GM18519 (cell line): ENCODE measurements around the gene DSE.

Source experiments
- ATAC-seq: cut with Tn5 transposase; IDR thresholded peaks from one replicate; pipeline ENCODE4 v1.9.1; 2021; ENCODE audit warnings: mild to moderate bottlenecking, moderate library complexity; ENCODE audit not compliant: unreplicated experiment, low FRiP score

DSE gene

GRCh38 chr6:116406678-116407345 lies 36.1 kb downstream of the DSE start:
- no peak for ATAC-seq

DNA sequence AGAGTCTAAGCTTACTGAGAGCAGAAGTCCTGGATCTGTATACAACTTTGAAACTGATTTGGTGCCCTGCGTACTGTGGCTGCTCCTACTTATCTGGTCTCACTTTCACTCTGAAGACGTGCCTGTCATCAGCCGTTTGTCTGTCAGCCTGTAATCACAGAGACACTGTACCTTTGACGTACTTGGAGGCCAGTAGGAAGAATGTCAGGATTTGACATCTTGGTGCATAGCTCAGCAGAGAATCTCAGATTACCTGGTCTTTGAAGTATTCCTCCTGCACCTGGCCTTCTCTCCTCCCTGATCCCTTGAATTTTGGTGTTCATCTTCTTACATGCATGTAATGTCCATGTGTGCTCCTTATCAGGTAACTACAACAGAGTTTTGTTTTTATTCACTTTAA lies 37.7 kb downstream of the DSE start:
- ATAC-seq, result no peak

DNA sequence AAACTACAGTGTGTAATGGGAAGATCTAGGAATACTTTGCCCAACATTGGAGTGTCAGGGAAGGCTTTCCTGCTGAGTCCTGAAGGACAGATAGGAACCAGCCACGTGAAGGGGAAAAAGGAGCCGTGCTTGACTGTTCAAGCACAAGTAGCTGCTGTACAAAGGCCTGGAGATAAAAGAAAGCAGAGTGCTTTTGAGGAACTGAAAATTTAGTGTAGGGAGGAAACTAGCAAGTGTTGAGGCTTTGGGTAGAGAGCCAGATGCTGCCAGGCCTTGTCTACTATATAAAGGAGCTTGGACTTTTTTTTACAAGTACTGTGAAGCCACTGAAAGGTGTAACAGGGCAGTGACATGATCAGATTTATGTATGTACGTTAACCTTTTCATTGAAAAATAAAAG lies 39.0 kb downstream of the DSE start:
- peak; percentile 83 for ATAC-seq

DNA sequence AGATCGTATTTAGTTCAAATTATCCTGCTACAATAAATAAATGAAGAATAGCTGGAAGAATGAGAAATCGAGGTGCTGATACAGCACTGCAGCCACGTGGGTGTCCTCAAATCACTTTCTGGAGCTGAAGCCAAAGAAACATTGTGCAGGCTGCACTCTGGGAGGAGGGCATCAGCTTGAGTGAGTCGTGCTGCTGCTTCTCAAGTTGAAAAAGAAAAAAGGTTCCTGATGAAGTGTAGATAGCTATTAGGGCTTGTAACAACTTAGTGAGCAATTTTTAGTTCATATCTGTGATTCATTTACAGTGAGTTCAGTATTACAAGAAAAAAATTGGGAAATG lies 40.5 kb downstream of the DSE start:
- no peak for ATAC-seq

DNA sequence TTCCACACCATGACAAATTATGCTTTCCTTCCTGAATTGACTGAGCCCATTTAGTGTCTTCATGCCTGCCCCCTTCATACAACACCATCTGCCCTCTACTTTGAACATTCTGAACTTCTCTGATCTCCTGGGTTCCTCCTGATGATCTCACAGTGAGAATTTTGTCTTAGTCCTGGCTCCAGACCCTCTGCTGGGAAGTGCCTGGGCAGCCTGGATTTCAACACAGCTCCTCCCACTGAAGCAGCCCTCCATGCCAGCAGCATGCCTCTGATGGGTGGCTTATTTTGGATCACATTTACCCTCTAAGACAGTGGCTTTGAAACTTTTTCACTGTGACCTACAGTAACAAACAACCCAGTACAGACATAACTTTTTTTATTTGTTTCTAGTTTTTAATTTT lies 41.5 kb downstream of the DSE start:
- no peak for ATAC-seq

- no peak for ATAC-seq
These were observed 42.6 kb downstream of the DSE start for GRCh38 chr6:116413357-116413756.

GRCh38 chr6:116417661-116418060 lies 46.9 kb downstream of the DSE start:
- ATAC-seq, result no peak

- ATAC-seq, result no peak
These were observed 48.5 kb downstream of the DSE start for GRCh38 chr6:116419069-116419786.

DNA sequence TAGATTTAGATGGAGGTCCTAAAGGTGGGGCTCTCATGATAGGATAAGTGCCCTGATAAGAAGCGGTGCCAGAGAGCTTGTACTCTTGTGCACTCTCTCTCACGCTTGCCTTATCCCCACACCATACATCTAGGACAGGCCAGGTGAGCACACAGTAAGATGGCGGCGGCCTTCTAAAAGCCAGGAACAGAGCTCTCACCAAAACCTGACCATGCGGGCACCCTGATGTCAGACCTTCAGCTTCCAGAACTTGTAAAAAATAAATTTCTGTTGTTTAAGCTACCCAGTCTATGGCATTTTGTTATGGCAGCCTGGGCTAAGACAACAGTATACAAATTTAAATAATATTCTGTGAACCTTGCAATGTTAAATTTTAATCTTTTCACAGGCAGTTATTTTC lies 49.6 kb downstream of the DSE start:
- no peak for ATAC-seq

GRCh38 chr6:116422238-116422637 lies 51.5 kb downstream of the DSE start:
- ATAC-seq, result no peak

DNA sequence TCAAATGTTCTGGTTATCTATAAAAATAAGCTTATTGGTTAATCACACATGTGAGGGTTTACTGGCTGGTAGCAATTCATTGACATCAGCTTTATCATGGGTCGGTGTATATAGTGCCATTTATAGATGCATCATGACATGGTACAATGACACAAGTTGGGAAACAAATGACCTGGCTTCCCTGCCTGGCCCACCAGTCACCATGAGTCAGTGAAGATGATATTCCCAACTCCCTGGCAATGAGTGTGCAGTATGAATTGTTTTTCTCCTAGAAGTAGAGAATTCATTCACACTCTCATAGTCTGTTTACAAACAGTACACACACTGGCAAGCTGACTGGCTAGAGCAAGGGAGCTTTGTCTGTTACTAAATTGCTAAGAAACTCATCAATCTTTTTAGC lies 53.3 kb downstream of the DSE start:
- ATAC-seq, result no peak

GRCh38 chr6:116426551-116426950 lies 55.8 kb downstream of the DSE start:
- ATAC-seq, result no peak

DNA sequence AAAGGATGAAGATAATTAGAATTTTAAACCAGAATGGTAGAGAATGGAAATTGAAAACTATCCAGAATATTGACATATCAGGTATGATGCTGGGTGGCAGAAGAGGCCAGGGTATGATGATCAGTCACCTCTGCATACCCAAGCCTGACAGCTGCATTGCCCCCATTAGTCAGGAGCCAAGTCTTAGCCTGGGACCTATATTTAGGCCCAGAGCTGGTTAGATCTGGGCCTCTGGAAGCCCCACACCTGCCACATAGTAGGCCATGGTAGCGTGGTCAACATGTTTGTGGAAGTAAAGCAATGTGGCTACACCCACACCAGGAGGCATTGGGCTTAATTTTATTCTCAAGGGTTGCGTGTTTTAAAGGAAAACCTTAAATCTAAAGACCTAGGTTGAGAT lies 58.4 kb downstream of the DSE start:
- ATAC-seq, result no peak

- no peak for ATAC-seq
These were observed 60.1 kb downstream of the DSE start for GRCh38 chr6:116430860-116431259.

GRCh38 chr6:116431964-116432595 lies 61.3 kb downstream of the DSE start:
- ATAC-seq, result no peak

DNA sequence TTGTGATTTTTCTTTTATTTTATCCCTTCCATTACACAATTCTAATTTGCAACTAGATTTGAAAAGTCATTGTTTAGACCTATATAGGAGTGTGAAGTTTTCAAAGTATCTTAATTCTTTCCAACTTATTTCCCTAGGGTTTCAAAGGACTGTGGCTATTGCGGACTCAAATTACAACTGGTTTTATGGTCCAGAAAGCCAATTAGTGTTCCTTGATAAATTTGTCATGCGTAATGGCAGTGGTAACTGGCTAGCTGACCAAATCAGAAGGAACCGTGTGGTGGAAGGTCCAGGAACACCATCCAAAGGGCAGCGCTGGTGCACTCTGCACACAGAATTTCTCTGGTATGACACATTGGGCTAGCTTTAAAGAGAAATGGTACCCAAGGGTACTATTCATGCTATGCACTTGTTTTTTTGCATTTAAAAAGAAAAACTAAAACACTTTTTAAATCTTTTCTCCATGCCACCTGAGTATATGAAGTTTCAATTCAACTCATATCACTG lies 62.5 kb downstream of the DSE start:
- no peak for ATAC-seq

- ATAC-seq, result no peak
These were observed 63.4 kb downstream of the DSE start for GRCh38 chr6:116434056-116434725.

DNA sequence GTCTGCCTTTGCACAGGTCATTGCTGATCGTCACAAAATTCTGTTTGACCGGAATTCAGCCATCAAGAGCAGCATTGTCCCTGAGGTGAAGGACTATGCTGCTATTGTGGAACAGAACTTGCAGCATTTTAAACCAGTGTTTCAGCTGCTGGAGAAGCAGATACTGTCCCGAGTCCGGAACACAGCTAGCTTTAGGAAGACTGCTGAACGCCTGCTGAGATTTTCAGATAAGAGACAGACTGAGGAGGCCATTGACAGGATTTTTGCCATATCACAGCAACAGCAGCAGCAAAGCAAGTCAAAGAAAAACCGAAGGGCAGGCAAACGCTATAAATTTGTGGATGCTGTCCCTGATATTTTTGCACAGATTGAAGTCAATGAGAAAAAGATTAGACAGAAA lies 65.8 kb downstream of the DSE start:
- ATAC-seq, result no peak

DNA sequence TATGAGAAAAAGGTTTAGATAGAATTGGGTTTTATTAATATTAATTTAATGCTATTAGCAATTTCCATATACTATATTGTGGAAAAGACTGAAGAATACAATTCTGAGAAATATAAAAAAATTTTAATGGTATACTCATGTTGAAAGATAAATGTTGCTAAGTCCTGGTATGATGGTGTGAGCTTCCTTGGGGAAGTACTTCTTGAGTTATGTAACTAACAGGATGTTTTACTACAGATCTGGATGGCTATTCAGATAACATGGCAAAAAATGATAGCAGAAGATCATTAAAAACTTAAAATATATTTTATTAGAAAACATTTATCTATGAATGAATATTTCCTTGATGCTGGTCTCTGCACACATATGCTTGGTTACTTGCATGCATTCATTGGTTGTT lies 66.9 kb downstream of the DSE start:
- no peak for ATAC-seq

- ATAC-seq, result no peak
These were observed 68.1 kb downstream of the DSE start for GRCh38 chr6:116438590-116439448.
